ENCODE results near the gene COPA.

GRCh38 chr1:160309185-160309557 is 33.9 kb downstream of the COPA start:
- TF ChIP-seq, protein P1, sequence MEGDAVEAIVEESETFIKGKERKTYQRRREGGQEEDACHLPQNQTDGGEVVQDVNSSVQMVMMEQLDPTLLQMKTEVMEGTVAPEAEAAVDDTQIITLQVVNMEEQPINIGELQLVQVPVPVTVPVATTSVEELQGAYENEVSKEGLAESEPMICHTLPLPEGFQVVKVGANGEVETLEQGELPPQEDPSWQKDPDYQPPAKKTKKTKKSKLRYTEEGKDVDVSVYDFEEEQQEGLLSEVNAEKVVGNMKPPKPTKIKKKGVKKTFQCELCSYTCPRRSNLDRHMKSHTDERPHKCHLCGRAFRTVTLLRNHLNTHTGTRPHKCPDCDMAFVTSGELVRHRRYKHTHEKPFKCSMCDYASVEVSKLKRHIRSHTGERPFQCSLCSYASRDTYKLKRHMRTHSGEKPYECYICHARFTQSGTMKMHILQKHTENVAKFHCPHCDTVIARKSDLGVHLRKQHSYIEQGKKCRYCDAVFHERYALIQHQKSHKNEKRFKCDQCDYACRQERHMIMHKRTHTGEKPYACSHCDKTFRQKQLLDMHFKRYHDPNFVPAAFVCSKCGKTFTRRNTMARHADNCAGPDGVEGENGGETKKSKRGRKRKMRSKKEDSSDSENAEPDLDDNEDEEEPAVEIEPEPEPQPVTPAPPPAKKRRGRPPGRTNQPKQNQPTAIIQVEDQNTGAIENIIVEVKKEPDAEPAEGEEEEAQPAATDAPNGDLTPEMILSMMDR (IDR thresholded peaks at IDR 0.05; ENCODE audit: low read length) = no peak
- TF ChIP-seq EZH2phosphoT487 (IDR thresholded peaks at IDR 0.05; ENCODE audit: low read length) = no peak

All from MM.1S (cell line).